ENCODE results near the gene SMYD2.

DNA sequence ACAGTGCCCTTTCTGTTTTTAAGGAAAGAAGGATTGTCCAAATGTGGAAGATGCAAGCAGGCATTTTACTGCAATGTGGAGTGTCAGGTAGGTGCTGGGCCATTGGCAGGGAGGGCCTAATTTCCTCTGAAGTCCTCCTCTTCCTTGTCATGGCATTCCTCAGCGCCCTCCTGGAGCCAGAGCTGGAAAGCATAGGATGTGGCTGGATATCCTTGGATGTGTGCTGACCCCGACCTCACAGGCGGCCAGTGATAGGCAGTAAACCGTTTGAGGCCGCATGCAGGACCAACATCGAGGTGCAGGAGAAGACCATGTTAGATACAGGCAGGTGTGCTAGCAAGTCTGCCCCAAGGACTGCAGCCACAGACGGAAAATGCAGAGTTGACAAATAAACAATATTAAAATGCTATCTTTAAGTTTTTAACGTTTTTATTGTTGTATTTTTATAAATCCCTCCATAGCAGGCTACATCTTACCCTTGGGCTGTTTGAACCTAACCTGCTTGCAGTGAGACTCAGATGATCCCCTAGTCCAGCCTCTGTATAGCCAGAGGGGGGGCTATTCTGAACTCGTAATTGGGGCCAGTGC lies 24.3 kb downstream of the SMYD2 start:
- TF ChIP-seq SIN3A (IDR thresholded peaks at IDR 0.05; ENCODE audit: borderline replicate concordance, insufficient read depth, low read length), result no peak
- TF ChIP-seq TAF1 (IDR thresholded peaks at IDR 0.05; ENCODE audit: borderline replicate concordance, insufficient read depth, low read length), result no peak
- TF ChIP-seq POLR2AphosphoS5 (IDR thresholded peaks at IDR 0.05; ENCODE audit: low read depth, low read length), result no peak
